ENCODE results near the gene KRTAP10-9.
"Not testable (repeated sequence)": the region's sequence is repeated elsewhere in the genome, so short reads cannot be mapped to it uniquely, and the experiment has no call there.

Gene KRTAP10-9

GRCh38 chr21:44617071-44617501 lies 9.8 kb upstream of the KRTAP10-9 start:
- H3K4me3 ChIP-seq (ENCODE audit: low read depth, low read length) = no peak overlapping the region
- TF ChIP-seq CTCF (IDR thresholded peaks at IDR 0.05; ENCODE audit: control insufficient read depth, extremely low read depth, insufficient read depth) = no peak
- DNase-seq (ENCODE audit: low read depth) = no peak

- TF ChIP-seq CTCF (IDR thresholded peaks at IDR 0.05; ENCODE audit: control insufficient read depth, extremely low read depth, insufficient read depth) = peak; percentile 62
- H3K4me3 ChIP-seq (ENCODE audit: low read depth, low read length) = no peak overlapping the region
- DNase-seq (ENCODE audit: low read depth) = peak; percentile 33
Observed at GRCh38 chr21:44618504-44618903, 8.4 kb upstream of the KRTAP10-9 start.

GRCh38 chr21:44618909-44619308 lies 8.0 kb upstream of the KRTAP10-9 start:
- TF ChIP-seq CTCF (IDR thresholded peaks at IDR 0.05; ENCODE audit: control insufficient read depth, extremely low read depth, insufficient read depth) = no peak

GRCh38 chr21:44619886-44620285 lies 7.0 kb upstream of the KRTAP10-9 start:
- no peak for TF ChIP-seq CTCF (IDR thresholded peaks at IDR 0.05; ENCODE audit: control insufficient read depth, extremely low read depth, insufficient read depth)
- no peak for DNase-seq (ENCODE audit: low read depth)
- H3K4me3 ChIP-seq (ENCODE audit: low read depth, low read length) = no peak overlapping the region

More at GRCh38 chr21:44618909-44619308, 8.0 kb upstream of the KRTAP10-9 start:
- no peak for DNase-seq (ENCODE audit: low read depth)
- no peak overlapping the region for H3K4me3 ChIP-seq (ENCODE audit: low read depth, low read length)

- no peak for TF ChIP-seq CTCF (IDR thresholded peaks at IDR 0.05; ENCODE audit: control insufficient read depth, extremely low read depth, insufficient read depth)
- no peak for DNase-seq (ENCODE audit: low read depth)
- H3K4me3 ChIP-seq (ENCODE audit: low read depth, low read length) = no peak overlapping the region
Observed at GRCh38 chr21:44623575-44623974, 3.3 kb upstream of the KRTAP10-9 start.

GRCh38 chr21:44625756-44626155 lies 1.1 kb upstream of the KRTAP10-9 start:
- no peak for DNase-seq (ENCODE audit: low read depth)
- no peak overlapping the region for H3K4me3 ChIP-seq (ENCODE audit: low read depth, low read length)
- no peak for TF ChIP-seq CTCF (IDR thresholded peaks at IDR 0.05; ENCODE audit: control insufficient read depth, extremely low read depth, insufficient read depth)

- DNase-seq (ENCODE audit: low read depth) = no peak
- no peak overlapping the region for H3K4me3 ChIP-seq (ENCODE audit: low read depth, low read length)
- no peak for TF ChIP-seq CTCF (IDR thresholded peaks at IDR 0.05; ENCODE audit: control insufficient read depth, extremely low read depth, insufficient read depth)
Observed at GRCh38 chr21:44626262-44626661, 631 bp upstream of the KRTAP10-9 start.

GRCh38 chr21:44627181-44627822 lies 409 bp downstream of the KRTAP10-9 start:
- DNase-seq (ENCODE audit: low read depth); H3K4me3 ChIP-seq (ENCODE audit: low read depth, low read length): not testable (repeated sequence)

- not testable (repeated sequence) for H3K4me3 ChIP-seq (ENCODE audit: low read depth, low read length); DNase-seq (ENCODE audit: low read depth)
Observed at GRCh38 chr21:44627831-44628233, 939 bp downstream of the KRTAP10-9 start.
